ENCODE measurements around the gene PHLPP2.

PHLPP2 gene

GRCh38 chr16:71670537-71670936, 54.0 kb downstream of the PHLPP2 start:
- no peak for DNase-seq (ENCODE audit: low spot score)

- DNase-seq (ENCODE audit: low spot score): no peak
Measured at GRCh38 chr16:71669926-71670536, 54.5 kb downstream of the PHLPP2 start.

GRCh38 chr16:71666928-71667707, 57.4 kb downstream of the PHLPP2 start:
- no peak for DNase-seq (ENCODE audit: low spot score)

- no peak for DNase-seq (ENCODE audit: low spot score)
Measured at GRCh38 chr16:71666264-71666663, 58.2 kb downstream of the PHLPP2 start.

GRCh38 chr16:71659471-71659870, 65.0 kb downstream of the PHLPP2 start:
- no peak for DNase-seq (ENCODE audit: low spot score)

- no peak for DNase-seq (ENCODE audit: low spot score)
Measured at GRCh38 chr16:71658771-71659170, 65.7 kb downstream of the PHLPP2 start.

GRCh38 chr16:71649704-71650103, 74.8 kb downstream of the PHLPP2 start:
- DNase-seq (ENCODE audit: low spot score): no peak

- DNase-seq (ENCODE audit: low spot score): no peak
Measured at GRCh38 chr16:71648921-71649320, 75.6 kb downstream of the PHLPP2 start.

- no peak for DNase-seq (ENCODE audit: low spot score)
Measured at GRCh38 chr16:71648162-71648561, 76.3 kb downstream of the PHLPP2 start.

GRCh38 chr16:71647391-71647790, 77.1 kb downstream of the PHLPP2 start:
- no peak for DNase-seq (ENCODE audit: low spot score)

- peak; percentile 10 for DNase-seq (ENCODE audit: low spot score)
Measured at GRCh38 chr16:71645450-71645849, 79.1 kb downstream of the PHLPP2 start.

- DNase-seq (ENCODE audit: low spot score): no peak
Measured at GRCh38 chr16:71637398-71637797, 87.1 kb downstream of the PHLPP2 start.

- DNase-seq (ENCODE audit: low spot score): peak; percentile 4
Measured at GRCh38 chr16:71635632-71636031, 88.9 kb downstream of the PHLPP2 start.

GRCh38 chr16:71631776-71632175, 92.7 kb downstream of the PHLPP2 start:
- no peak for DNase-seq (ENCODE audit: low spot score)

- no peak for DNase-seq (ENCODE audit: low spot score)
Measured at GRCh38 chr16:71630808-71631207, 93.7 kb downstream of the PHLPP2 start.

- DNase-seq (ENCODE audit: low spot score): no peak
Measured at GRCh38 chr16:71629278-71630016, 95.1 kb downstream of the PHLPP2 start.

- no peak for DNase-seq (ENCODE audit: low spot score)
Measured at GRCh38 chr16:71628810-71629209, 95.7 kb downstream of the PHLPP2 start.

GRCh38 chr16:71627731-71628181, 96.7 kb downstream of the PHLPP2 start:
- no peak for DNase-seq (ENCODE audit: low spot score)

GRCh38 chr16:71626858-71627213, 97.7 kb downstream of the PHLPP2 start:
- DNase-seq (ENCODE audit: low spot score): no peak

GRCh38 chr16:71626018-71626857, 98.3 kb downstream of the PHLPP2 start, which contains the start of gene MARVELD3:
TSS of gene MARVELD3 (plus strand) at chr16:71626184. CDS start at chr16:71626230, 46 bp downstream.
- DNase-seq (ENCODE audit: low spot score): no peak

- DNase-seq (ENCODE audit: low spot score): no peak
Measured at GRCh38 chr16:71625113-71625850, 99.2 kb downstream of the PHLPP2 start.
